ENCODE measurements around the gene SNPH. TPM values are rescaled to one million over a fixed set of nuclear protein-coding genes. Genes with fewer than 3 reads are reported as not detected.

Gene SNPH
- total RNA-seq, 2 experiments from 2014 or later: 6.5 to 7.6 TPM

DNA sequence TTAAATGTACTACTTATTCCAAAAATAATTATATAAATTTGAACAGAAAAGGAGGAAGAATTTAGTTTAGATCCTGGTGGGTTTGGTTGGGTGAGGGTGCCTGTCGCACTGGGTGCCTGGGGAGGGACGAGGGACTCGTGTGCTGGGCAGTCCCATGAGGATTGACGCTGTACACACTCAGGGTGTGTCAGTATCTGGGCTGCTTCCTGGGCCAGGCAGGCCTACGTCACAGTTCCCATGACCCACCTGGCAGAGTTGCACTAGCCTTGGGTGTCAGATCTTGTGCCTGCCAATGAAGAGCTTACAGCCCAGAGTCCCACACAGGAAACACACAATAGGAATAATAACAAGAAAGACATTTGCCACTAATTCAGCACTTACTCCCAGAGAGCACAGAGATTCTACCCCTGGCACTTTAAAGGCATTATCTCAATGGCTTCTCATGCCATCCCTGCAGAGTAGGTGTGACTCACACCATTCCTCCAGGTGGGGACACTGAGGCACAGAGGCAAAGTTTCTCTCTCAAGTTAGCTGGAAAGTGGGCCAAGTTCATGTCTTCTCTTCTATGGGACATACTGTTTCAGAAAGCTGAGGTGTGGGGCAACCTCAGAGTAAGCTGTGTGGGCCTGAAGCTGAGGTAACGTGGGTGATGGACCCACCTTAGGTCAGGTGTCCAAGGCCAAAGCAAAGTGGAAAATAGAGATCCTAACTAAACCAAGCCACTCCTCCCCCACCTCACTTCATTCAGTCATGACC lies 64.2 kb downstream of the SNPH start:
- Mint-ChIP-seq H3K27me3 (ENCODE audit: low read depth) (no peaks in the 10 kb centered on the region), H3K4me1 (ENCODE audit: low read depth) (peaks cover 42% of the 10 kb centered on the region), H3K36me3 (ENCODE audit: low read depth) (peaks cover 46% of the 10 kb centered on the region), H3K4me3 (no peak overlapping the region), H3K9me3 (ENCODE audit: insufficient read depth) (no peaks in the 10 kb centered on the region), H3K27ac (peak overlapping the region; percentile 88)
- peak; percentile 12 for ATAC-seq
- POLR2A ChIA-PET: interaction anchor here (1.0 kb wide), 1 partner anchor 62 kb away, joined by 3 read pairs; no protein-coding TSS in a partner anchor
- DNase-seq: peak; percentile 64
- CTCF ChIA-PET: interaction anchor here (0.9 to 1.8 kb wide), 4 partner anchors 12 to 108 kb away, joined by 3 to 5 read pairs (median 4); no protein-coding TSS in a partner anchor

GRCh38 chr20:1331101-1331500 lies 65.0 kb downstream of the SNPH start:
- Mint-ChIP-seq H3K9me3 (ENCODE audit: insufficient read depth) (no peaks in the 10 kb centered on the region), H3K27ac (peak overlapping the region; percentile 73), H3K36me3 (ENCODE audit: low read depth) (peaks cover 49% of the 10 kb centered on the region), H3K4me1 (ENCODE audit: low read depth) (peaks cover 48% of the 10 kb centered on the region), H3K4me3 (no peak overlapping the region), H3K27me3 (ENCODE audit: low read depth) (no peaks in the 10 kb centered on the region)
- ChIA-PET CTCF (interaction anchor here (0.9 kb wide), 2 partner anchors 11 to 51 kb away, joined by 3 to 5 read pairs; no protein-coding TSS in a partner anchor), POLR2A (no interaction called here)
- ATAC-seq (no peak), DNase-seq (no peak)

DNA sequence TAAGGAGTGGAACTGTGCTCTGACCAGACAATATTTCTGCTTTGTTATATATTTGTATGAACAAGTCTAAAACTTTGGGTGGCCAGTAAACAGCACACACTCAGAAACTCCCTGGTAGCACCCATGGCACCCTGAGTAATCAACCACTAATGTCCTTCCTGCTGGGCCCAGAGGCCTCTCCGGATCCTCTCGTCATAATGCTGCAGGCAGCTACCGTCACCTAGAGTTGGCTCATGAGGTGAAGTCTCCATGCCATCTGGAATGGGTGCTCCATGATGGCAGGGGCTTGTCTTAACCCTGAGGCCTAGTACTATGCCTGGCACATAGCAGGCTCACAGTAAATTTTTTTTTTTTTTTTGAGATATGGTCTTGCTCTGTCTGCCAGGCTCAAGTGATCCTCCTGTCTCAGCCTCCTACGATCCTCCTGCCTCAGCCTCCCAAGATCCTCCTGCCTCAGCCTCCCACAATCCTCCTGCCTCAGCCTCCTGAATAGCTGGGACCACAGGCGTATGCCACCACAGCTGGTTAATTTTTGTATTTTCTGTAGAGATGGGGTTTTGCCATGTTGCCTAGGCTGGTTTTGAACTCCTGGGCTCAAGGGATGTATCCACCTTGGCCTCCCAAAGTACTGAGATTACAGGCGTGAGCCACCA lies 65.8 kb downstream of the SNPH start:
- H3K36me3 Mint-ChIP-seq (ENCODE audit: low read depth): peaks cover 56% of the 10 kb centered on the region
- DNase-seq (no peak), ATAC-seq (no peak)
- H3K27ac Mint-ChIP-seq: peak overlapping the region; percentile 25
- peaks cover 56% of the 10 kb centered on the region for H3K4me1 Mint-ChIP-seq (ENCODE audit: low read depth)
- ChIA-PET CTCF (interaction anchor here (1.2 to 1.6 kb wide), 2 partner anchors 19 to 59 kb away, joined by 3 to 4 read pairs; no protein-coding TSS in a partner anchor), POLR2A (no interaction called here)
- no peak overlapping the region for H3K4me3 Mint-ChIP-seq
- H3K9me3 Mint-ChIP-seq (ENCODE audit: insufficient read depth): no peaks in the 10 kb centered on the region
- H3K27me3 Mint-ChIP-seq (ENCODE audit: low read depth): no peaks in the 10 kb centered on the region

DNA sequence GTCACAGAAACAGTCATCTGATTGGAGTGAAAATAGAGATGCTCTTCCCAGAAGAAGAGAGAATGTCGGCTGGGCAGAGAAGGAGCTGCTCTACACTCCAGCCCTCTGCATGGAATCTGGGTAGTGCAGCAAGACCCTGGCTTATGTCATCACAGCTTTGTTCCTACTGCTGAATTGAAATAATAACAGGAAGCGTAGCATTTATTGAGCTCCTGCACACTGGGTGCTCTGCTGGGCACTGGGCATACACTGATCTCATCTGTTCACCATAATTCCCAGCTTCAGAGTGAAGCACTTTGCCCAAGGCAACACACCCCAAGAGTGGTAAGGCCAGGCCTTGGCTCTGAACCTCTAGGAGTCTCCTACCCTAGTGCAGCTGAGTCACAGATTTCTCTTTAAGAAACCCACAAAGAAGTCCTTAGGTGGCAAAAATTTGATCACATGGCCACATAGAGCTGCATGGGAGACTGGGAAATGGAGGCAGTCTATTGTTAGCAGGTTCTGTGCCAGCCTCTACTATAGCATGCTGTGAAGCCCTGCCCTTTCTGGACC lies 66.7 kb downstream of the SNPH start:
- peaks cover 63% of the 10 kb centered on the region for H3K4me1 Mint-ChIP-seq (ENCODE audit: low read depth)
- H3K27ac Mint-ChIP-seq: peak overlapping the region; percentile 48
- DNase-seq (no peak), ATAC-seq (no peak)
- no peak overlapping the region for H3K4me3 Mint-ChIP-seq
- H3K9me3 Mint-ChIP-seq (ENCODE audit: insufficient read depth): no peaks in the 10 kb centered on the region
- CTCF ChIA-PET: interaction anchor here (1.2 to 1.6 kb wide), 2 partner anchors 20 to 59 kb away, joined by 3 to 4 read pairs; no protein-coding TSS in a partner anchor
- H3K27me3 Mint-ChIP-seq (ENCODE audit: low read depth): no peaks in the 10 kb centered on the region
- POLR2A ChIA-PET: no interaction called here
- peaks cover 52% of the 10 kb centered on the region for H3K36me3 Mint-ChIP-seq (ENCODE audit: low read depth)

- DNase-seq: no peak
- peaks cover 49% of the 10 kb centered on the region for H3K36me3 Mint-ChIP-seq (ENCODE audit: low read depth)
- peaks cover 59% of the 10 kb centered on the region for H3K4me1 Mint-ChIP-seq (ENCODE audit: low read depth)
- ChIA-PET POLR2A (no interaction called here), CTCF (interaction anchor here (1.2 to 1.6 kb wide), 2 partner anchors 21 to 58 kb away, joined by 3 to 4 read pairs; no protein-coding TSS in a partner anchor)
- H3K27ac Mint-ChIP-seq: no peak overlapping the region
- H3K9me3 Mint-ChIP-seq (ENCODE audit: insufficient read depth): no peaks in the 10 kb centered on the region
- no peak for ATAC-seq
- no peaks in the 10 kb centered on the region for H3K27me3 Mint-ChIP-seq (ENCODE audit: low read depth)
- no peak overlapping the region for H3K4me3 Mint-ChIP-seq
These were observed 67.6 kb downstream of the SNPH start for GRCh38 chr20:1333462-1334369.

DNA sequence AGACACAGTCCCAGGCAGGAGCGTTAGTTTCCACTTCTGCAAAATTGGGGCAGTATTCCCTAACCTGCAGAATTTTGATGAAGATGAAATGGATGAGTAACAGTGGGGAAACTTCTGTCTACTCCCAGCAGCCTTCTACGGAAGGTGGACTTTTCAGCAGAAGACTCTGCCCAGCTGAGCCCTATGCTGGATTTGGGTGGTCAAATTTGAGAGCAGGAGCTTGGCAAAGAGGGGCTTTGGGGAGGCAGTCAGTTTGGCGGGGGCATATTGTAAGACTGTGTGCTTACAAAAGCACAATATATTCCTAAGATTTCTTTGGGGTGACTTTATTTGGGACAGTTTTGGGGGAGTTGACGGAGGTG lies 68.3 kb downstream of the SNPH start:
- H3K4me3 Mint-ChIP-seq: no peak overlapping the region
- ChIA-PET CTCF (no interaction called here), POLR2A (interaction anchor here (1.0 kb wide), 1 partner anchor 39 kb away, joined by 4 read pairs; no protein-coding TSS in a partner anchor)
- peak overlapping the region; percentile 33 for H3K27ac Mint-ChIP-seq
- no peak for DNase-seq
- H3K9me3 Mint-ChIP-seq (ENCODE audit: insufficient read depth): no peaks in the 10 kb centered on the region
- H3K27me3 Mint-ChIP-seq (ENCODE audit: low read depth): no peaks in the 10 kb centered on the region
- H3K36me3 Mint-ChIP-seq (ENCODE audit: low read depth): peaks cover 49% of the 10 kb centered on the region
- ATAC-seq: no peak
- peaks cover 55% of the 10 kb centered on the region for H3K4me1 Mint-ChIP-seq (ENCODE audit: low read depth)

- H3K27me3 Mint-ChIP-seq (ENCODE audit: low read depth): no peaks in the 10 kb centered on the region
- CTCF ChIA-PET: no interaction called here
- peak overlapping the region; percentile 33 for H3K27ac Mint-ChIP-seq
- no peaks in the 10 kb centered on the region for H3K9me3 Mint-ChIP-seq (ENCODE audit: insufficient read depth)
- peaks cover 46% of the 10 kb centered on the region for H3K36me3 Mint-ChIP-seq (ENCODE audit: low read depth)
- peak; percentile 20 for DNase-seq
- no peak for ATAC-seq
- peaks cover 51% of the 10 kb centered on the region for H3K4me1 Mint-ChIP-seq (ENCODE audit: low read depth)
- H3K4me3 Mint-ChIP-seq: no peak overlapping the region
- POLR2A ChIA-PET: interaction anchor here (1.0 kb wide), 1 partner anchor 39 kb away, joined by 4 read pairs; no protein-coding TSS in a partner anchor
These were observed 68.7 kb downstream of the SNPH start for GRCh38 chr20:1334761-1335160.

- no peaks in the 10 kb centered on the region for H3K9me3 Mint-ChIP-seq (ENCODE audit: insufficient read depth)
These were observed 70.0 kb downstream of the SNPH start for GRCh38 chr20:1335961-1336698.

GRCh38 chr20:1336699-1337367 lies 70.7 kb downstream of the SNPH start:
- Mint-ChIP-seq H3K36me3 (ENCODE audit: low read depth) (peaks cover 34% of the 10 kb centered on the region), H3K27me3 (ENCODE audit: low read depth) (no peaks in the 10 kb centered on the region), H3K4me3 (peak overlapping the region; percentile 18), H3K27ac (peak overlapping the region; percentile 85), H3K4me1 (ENCODE audit: low read depth) (peaks cover 37% of the 10 kb centered on the region), H3K9me3 (ENCODE audit: insufficient read depth) (no peaks in the 10 kb centered on the region)
- CTCF ChIA-PET: interaction anchor here (0.6 to 1.4 kb wide), 4 partner anchors 9 to 50 kb away, joined by 3 to 5 read pairs (median 3); no protein-coding TSS in a partner anchor
- POLR2A ChIA-PET: interaction anchor here (2.2 kb wide), 1 partner anchor 12 kb away, joined by 11 read pairs; no protein-coding TSS in a partner anchor
- ATAC-seq (peak; percentile 51), DNase-seq (peak; percentile 49)

More at GRCh38 chr20:1335961-1336698, 70.0 kb downstream of the SNPH start:
- H3K4me1 Mint-ChIP-seq (ENCODE audit: low read depth): peaks cover 40% of the 10 kb centered on the region
- peak; percentile 20 for DNase-seq
- ChIA-PET CTCF (interaction anchor here (0.6 to 1.4 kb wide), 6 partner anchors 9 to 102 kb away, joined by 3 to 5 read pairs (median 3); no protein-coding TSS in a partner anchor), POLR2A (interaction anchor here (0.6 to 2.2 kb wide), 2 partner anchors 9 to 11 kb away, joined by 3 to 11 read pairs; no protein-coding TSS in a partner anchor)
- peak overlapping the region; percentile 85 for H3K27ac Mint-ChIP-seq
- peak; percentile 47 for ATAC-seq
- H3K4me3 Mint-ChIP-seq: no peak overlapping the region
- peaks cover 38% of the 10 kb centered on the region for H3K36me3 Mint-ChIP-seq (ENCODE audit: low read depth)
- H3K27me3 Mint-ChIP-seq (ENCODE audit: low read depth): no peaks in the 10 kb centered on the region

DNA sequence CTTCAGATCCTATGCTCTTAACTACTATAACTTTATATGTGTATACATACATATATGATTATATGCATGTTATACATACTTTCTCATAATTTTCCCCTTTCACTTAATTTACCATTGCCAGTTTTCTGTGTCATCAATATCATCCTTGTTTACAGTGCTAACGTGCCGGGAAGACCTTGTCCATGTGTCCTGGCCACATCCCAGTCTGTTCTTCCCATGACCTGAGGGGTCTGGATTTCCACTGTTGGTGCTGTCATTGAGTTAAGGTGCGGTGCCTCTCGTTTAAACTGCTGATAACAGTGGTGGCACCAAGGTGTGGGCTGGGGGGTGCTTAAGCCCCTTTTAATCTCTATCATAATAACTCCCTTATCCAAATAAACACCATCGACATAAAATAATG lies 71.3 kb downstream of the SNPH start:
- no peaks in the 10 kb centered on the region for H3K9me3 Mint-ChIP-seq (ENCODE audit: insufficient read depth)
- ATAC-seq: no peak
- no peak for DNase-seq
- H3K27ac Mint-ChIP-seq: peak overlapping the region; percentile 12
- H3K27me3 Mint-ChIP-seq (ENCODE audit: low read depth): no peaks in the 10 kb centered on the region
- no peak overlapping the region for H3K4me3 Mint-ChIP-seq
- peaks cover 31% of the 10 kb centered on the region for H3K36me3 Mint-ChIP-seq (ENCODE audit: low read depth)
- ChIA-PET POLR2A (interaction anchor here (2.2 kb wide), 1 partner anchor 12 kb away, joined by 11 read pairs; no protein-coding TSS in a partner anchor), CTCF (interaction anchor here (1.4 to 1.8 kb wide), 2 partner anchors 8 to 10 kb away, joined by 4 to 5 read pairs; partner anchors contain the start of gene SDCBP2)
- H3K4me1 Mint-ChIP-seq (ENCODE audit: low read depth): peaks cover 37% of the 10 kb centered on the region
